Measurements from ENCODE around the gene MED13L.
"Not testable (repeated sequence)": the region's sequence is repeated elsewhere in the genome, so short reads cannot be mapped to it uniquely, and the experiment has no call there.

Gene MED13L

GRCh38 chr12:116138364-116138763 lies 139.1 kb downstream of the MED13L start:
- DNase-seq (ENCODE audit: low read depth) = peak; percentile 52
- no peak for TF ChIP-seq CTCF (conservative IDR thresholded peaks at IDR 0.05; ENCODE audit: low read depth, low read length)
- no peak overlapping the region for H3K4me3 ChIP-seq (ENCODE audit: low read depth, low read length)

GRCh38 chr12:116137318-116137717 lies 140.2 kb downstream of the MED13L start:
- DNase-seq (ENCODE audit: low read depth) = no peak
- no peak for TF ChIP-seq CTCF (conservative IDR thresholded peaks at IDR 0.05; ENCODE audit: low read depth, low read length)
- no peak overlapping the region for H3K4me3 ChIP-seq (ENCODE audit: low read depth, low read length)

- no peak overlapping the region for H3K4me3 ChIP-seq (ENCODE audit: low read depth, low read length)
- DNase-seq (ENCODE audit: low read depth) = peak; percentile 81
- TF ChIP-seq CTCF (conservative IDR thresholded peaks at IDR 0.05; ENCODE audit: low read depth, low read length) = no peak
Observed at GRCh38 chr12:116136340-116136739, 141.2 kb downstream of the MED13L start.

- no peak for TF ChIP-seq CTCF (conservative IDR thresholded peaks at IDR 0.05; ENCODE audit: low read depth, low read length)
- H3K4me3 ChIP-seq (ENCODE audit: low read depth, low read length) = no peak overlapping the region
- peak; percentile 69 for DNase-seq (ENCODE audit: low read depth)
Observed at GRCh38 chr12:116135209-116135930, 142.1 kb downstream of the MED13L start.

GRCh38 chr12:116133636-116134214 lies 143.8 kb downstream of the MED13L start:
- TF ChIP-seq CTCF (conservative IDR thresholded peaks at IDR 0.05; ENCODE audit: low read depth, low read length) = no peak
- no peak overlapping the region for H3K4me3 ChIP-seq (ENCODE audit: low read depth, low read length)
- peak; percentile 65 for DNase-seq (ENCODE audit: low read depth)

- DNase-seq (ENCODE audit: low read depth) = peak; percentile 67
- TF ChIP-seq CTCF (conservative IDR thresholded peaks at IDR 0.05; ENCODE audit: low read depth, low read length) = no peak
- H3K4me3 ChIP-seq (ENCODE audit: low read depth, low read length) = no peak overlapping the region
Observed at GRCh38 chr12:116133149-116133548, 144.3 kb downstream of the MED13L start.

GRCh38 chr12:116131987-116132386 lies 145.5 kb downstream of the MED13L start:
- not testable (repeated sequence) for H3K4me3 ChIP-seq (ENCODE audit: low read depth, low read length); DNase-seq (ENCODE audit: low read depth)

Data from choroid plexus epithelial cell (primary cell).